ENCODE results near the gene KCNQ5.

The KCNQ5 gene

DNA sequence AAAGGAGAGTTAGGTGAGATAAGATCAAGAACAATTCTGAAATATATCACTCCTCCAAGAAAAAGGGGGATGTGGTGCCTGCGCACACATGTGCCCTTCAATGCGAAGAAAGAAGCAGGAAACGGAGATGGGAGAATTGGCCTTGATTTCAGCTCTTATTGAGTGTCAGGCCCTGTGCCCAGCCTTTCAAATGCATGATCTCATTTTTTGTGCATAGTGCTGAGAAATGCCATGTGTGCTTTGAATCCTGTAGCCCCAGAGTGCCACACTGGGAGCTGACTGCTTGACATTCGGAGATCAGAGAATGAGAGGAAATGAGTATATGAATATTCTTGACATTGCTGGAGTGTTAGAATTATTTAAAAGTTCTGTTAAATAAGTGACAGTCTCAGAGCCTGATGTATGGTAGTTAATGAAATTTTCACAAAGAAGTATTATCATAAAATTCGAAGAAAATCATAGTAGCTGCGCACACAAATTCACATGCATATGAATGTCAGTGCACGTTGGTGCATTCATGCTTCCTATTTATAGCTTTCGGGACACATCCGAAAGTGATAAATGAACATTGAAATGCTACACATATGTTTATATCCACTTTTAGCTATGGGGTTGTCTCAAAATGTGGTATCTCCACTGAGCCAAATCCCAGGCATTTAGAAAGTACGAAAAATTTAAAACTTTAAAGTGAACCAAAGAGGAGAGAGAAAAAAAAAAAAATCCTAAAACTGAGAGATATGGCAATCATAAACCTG lies 172.0 kb downstream of the KCNQ5 start:
- no peaks in the 10 kb centered on the region for H3K4me1 ChIP-seq (ENCODE audit: control insufficient read depth, insufficient read depth, low read length)
- no peak overlapping the region for H3K27ac ChIP-seq (ENCODE audit: extremely low read depth, low read depth, low read length)
- POLR2A ChIA-PET, result no interaction called here
- no peak overlapping the region for H3K4me3 ChIP-seq (ENCODE audit: low read depth, low read length)
- TF ChIP-seq, protein P1, sequence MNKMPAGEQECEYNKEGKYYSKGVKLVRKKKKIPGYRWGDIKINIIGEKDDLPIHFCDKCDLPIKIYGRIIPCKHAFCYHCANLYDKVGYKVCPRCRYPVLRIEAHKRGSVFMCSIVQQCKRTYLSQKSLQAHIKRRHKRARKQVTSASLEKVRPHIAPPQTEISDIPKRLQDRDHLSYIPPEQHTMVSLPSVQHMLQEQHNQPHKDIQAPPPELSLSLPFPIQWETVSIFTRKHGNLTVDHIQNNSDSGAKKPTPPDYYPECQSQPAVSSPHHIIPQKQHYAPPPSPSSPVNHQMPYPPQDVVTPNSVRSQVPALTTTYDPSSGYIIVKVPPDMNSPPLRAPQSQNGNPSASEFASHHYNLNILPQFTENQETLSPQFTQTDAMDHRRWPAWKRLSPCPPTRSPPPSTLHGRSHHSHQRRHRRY (tag by site-specific recombination; IDR thresholded peaks at IDR 0.05), result no peak
- TF ChIP-seq SP2 (tag by site-specific recombination; IDR thresholded peaks at IDR 0.05), result no peak
- no peak for TF ChIP-seq KLF7 (tag by site-specific recombination; IDR thresholded peaks at IDR 0.05; ENCODE audit: borderline replicate concordance)
- no peak for TF ChIP-seq FEZF1 (tag by site-specific recombination; IDR thresholded peaks at IDR 0.05)
- TF ChIP-seq ZNF2 (tag by site-specific recombination; IDR thresholded peaks at IDR 0.05), result no peak
- no peak for TF ChIP-seq ZSCAN30 (tag by site-specific recombination; IDR thresholded peaks at IDR 0.05)
- TF ChIP-seq ZNF830 (tag by site-specific recombination; IDR thresholded peaks at IDR 0.05; ENCODE audit: low read depth), result no peak
- TF ChIP-seq ZFP3 (tag by site-specific recombination; IDR thresholded peaks at IDR 0.05; ENCODE audit: low read depth), result no peak
- TF ChIP-seq SETDB1 (IDR thresholded peaks at IDR 0.05; ENCODE audit: insufficient read length, low read length), result no peak
- no peak for TF ChIP-seq ZNF292 (tag by site-specific recombination; IDR thresholded peaks at IDR 0.05; ENCODE audit: borderline replicate concordance, low read depth)
- TF ChIP-seq, protein P2, sequence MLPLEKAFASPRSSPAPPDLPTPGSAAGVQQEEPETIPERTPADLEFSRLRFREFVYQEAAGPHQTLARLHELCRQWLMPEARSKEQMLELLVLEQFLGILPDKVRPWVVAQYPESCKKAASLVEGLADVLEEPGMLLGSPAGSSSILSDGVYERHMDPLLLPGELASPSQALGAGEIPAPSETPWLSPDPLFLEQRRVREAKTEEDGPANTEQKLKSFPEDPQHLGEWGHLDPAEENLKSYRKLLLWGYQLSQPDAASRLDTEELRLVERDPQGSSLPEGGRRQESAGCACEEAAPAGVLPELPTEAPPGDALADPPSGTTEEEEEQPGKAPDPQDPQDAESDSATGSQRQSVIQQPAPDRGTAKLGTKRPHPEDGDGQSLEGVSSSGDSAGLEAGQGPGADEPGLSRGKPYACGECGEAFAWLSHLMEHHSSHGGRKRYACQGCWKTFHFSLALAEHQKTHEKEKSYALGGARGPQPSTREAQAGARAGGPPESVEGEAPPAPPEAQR (tag by site-specific recombination; IDR thresholded peaks at IDR 0.05), result no peak
- TF ChIP-seq BCL11A (tag by site-specific recombination; IDR thresholded peaks at IDR 0.05; ENCODE audit: low read depth), result no peak
- TF ChIP-seq ZNF157 (tag by site-specific recombination; IDR thresholded peaks at IDR 0.05), result no peak
- no peak for TF ChIP-seq ZBTB17 (tag by site-specific recombination; IDR thresholded peaks at IDR 0.05)
- TF ChIP-seq SP7 (tag by site-specific recombination; IDR thresholded peaks at IDR 0.05), result no peak
- no peak for TF ChIP-seq ZNF776 (tag by site-specific recombination; IDR thresholded peaks at IDR 0.05; ENCODE audit: borderline replicate concordance)
- no peak for TF ChIP-seq ZNF324 (tag by site-specific recombination; IDR thresholded peaks at IDR 0.05)
- no peak for TF ChIP-seq TCF7L2 (IDR thresholded peaks at IDR 0.05; ENCODE audit: borderline replicate concordance, low read depth, low read length)
- no peak for TF ChIP-seq ZNF350 (tag by site-specific recombination; IDR thresholded peaks at IDR 0.05)
- CTCF ChIA-PET, result no interaction called here
- H3K36me3 ChIP-seq (ENCODE audit: control insufficient read depth in 2 of 2, insufficient read depth in 1 of 2, low read length in 2 of 2), result no peaks in the 10 kb centered on the region
- H3K9me3 ChIP-seq (ENCODE audit: control insufficient read depth, insufficient read depth, low read depth, low read length), result no peaks in the 10 kb centered on the region

DNA sequence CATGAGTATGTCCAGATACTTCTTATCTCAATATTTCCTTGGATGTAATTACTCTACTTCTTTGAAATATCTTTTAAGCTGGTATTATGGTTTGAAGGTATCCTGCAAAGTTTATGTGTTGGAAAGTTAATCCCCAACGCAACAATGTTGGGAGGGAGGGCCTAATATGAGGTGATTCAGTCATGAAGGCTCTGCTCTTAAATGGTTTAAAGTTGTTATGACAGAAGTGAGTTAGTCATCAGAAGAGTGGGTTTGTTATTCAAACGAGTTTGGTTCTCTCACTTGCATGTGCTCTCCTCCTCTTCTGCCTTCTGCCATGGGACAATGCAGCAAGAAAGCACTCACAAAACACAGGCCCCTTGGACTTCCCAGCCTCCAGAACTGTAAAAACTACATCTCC lies 176.3 kb downstream of the KCNQ5 start:
- Histone ChIP-seq H3K36me3 (ENCODE audit: control insufficient read depth in 2 of 2, insufficient read depth in 1 of 2, low read length in 2 of 2) (no peaks in the 10 kb centered on the region), H3K27ac (ENCODE audit: extremely low read depth, low read depth, low read length) (no peak overlapping the region), H3K4me3 (ENCODE audit: low read depth, low read length) (no peak overlapping the region), H3K9me3 (ENCODE audit: control insufficient read depth, insufficient read depth, low read depth, low read length) (no peaks in the 10 kb centered on the region), H3K4me1 (ENCODE audit: control insufficient read depth, insufficient read depth, low read length) (no peaks in the 10 kb centered on the region)
- no peak for TF ChIP-seq ZNF530 (tag by site-specific recombination; IDR thresholded peaks at IDR 0.05; ENCODE audit: low read depth)
- no peak for TF ChIP-seq SETDB1 (IDR thresholded peaks at IDR 0.05; ENCODE audit: insufficient read length, low read length)
- TF ChIP-seq, protein P3, sequence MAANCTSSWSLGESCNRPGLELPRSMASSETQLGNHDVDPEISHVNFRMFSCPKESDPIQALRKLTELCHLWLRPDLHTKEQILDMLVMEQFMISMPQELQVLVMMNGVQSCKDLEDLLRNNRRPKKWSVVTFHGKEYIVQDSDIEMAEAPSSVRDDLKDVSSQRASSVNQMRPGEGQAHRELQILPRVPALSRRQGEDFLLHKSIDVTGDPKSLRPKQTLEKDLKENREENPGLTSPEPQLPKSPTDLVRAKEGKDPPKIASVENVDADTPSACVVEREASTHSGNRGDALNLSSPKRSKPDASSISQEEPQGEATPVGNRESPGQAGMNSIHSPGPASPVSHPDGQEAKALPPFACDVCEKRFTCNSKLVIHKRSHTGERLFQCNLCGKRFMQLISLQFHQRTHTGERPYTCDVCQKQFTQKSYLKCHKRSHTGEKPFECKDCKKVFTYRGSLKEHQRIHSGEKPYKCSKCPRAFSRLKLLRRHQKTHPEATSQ (tag by site-specific recombination; IDR thresholded peaks at IDR 0.05), result no peak
- TF ChIP-seq KLF1 (tag by site-specific recombination; IDR thresholded peaks at IDR 0.05), result no peak
- POLR2A ChIA-PET, result no interaction called here
- CTCF ChIA-PET, result no interaction called here

Data from HEK293 (cell line).